Measurements from ENCODE around the gene LARGE1.

- no peak for TF ChIP-seq CEBPB (tag; IDR thresholded peaks at IDR 0.05)
- no peak for TF ChIP-seq CTCF (IDR thresholded peaks at IDR 0.05 in 2 of 3, conservative IDR thresholded peaks at IDR 0.05 in 1 of 3; ENCODE audit: insufficient read depth in 2 of 3, low read depth in 1 of 3, low read length in 3 of 3)
- TF ChIP-seq POLR2A (conservative IDR thresholded peaks at IDR 0.05) = no peak
- no peak for TF ChIP-seq RFX5 (IDR thresholded peaks at IDR 0.05; ENCODE audit: low read depth, low read length)
- no peak for TF ChIP-seq ZNF830 (CRISPR knock-in tag; IDR thresholded peaks at IDR 0.05)
- TF ChIP-seq REST (IDR thresholded peaks at IDR 0.05; ENCODE audit: borderline replicate concordance) = no peak
- no peak for TF ChIP-seq REST (CRISPR knock-in tag; IDR thresholded peaks at IDR 0.05; ENCODE audit: low read depth)
- TF ChIP-seq TAF7 (tag; IDR thresholded peaks at IDR 0.05) = no peak
Observed at GRCh38 chr22:33247758-33248157, 672.5 kb downstream of the LARGE1 start.

Measured in K562 (cell line).